Neural cell (in vitro differentiated cells): Measurements from ENCODE around the gene RUSF1. TPM values are rescaled to one million over a fixed set of nuclear protein-coding genes. Genes with fewer than 3 reads are reported as not detected.
A peak's percentile ranks its signal among the peaks of the same experiment; 100 is the strongest.

Experiments
- H2AFZ ChIP-seq: fragments of 200-600, 300-800 bp; sonication (generic), shearing (Covaris generic); 2 replicates; pipeline ENCODE4 v1.6.0; 2014; ENCODE audit warnings: low read depth, mild to moderate bottlenecking, antibody characterized with exemption, low read length, moderate library complexity
- H3F3A ChIP-seq: fragments of 200-600 bp; shearing (Covaris generic); 2 replicates; pipeline ENCODE4 v1.6.1; 2016; ENCODE audit warnings: mild to moderate bottlenecking, moderate library complexity, mixed read lengths, antibody characterized with exemption, low read length; ENCODE audit not compliant: insufficient read depth, poor library complexity, severe bottlenecking
- H3K27ac ChIP-seq: fragments of 200-600, 300-800 bp; sonication (generic), shearing (Covaris generic); 2 replicates; pipeline ENCODE4 v1.5.1; 2014; ENCODE audit warnings: mild to moderate bottlenecking, low read length, moderate library complexity
- H3K27me3 ChIP-seq: fragments of 300-800, 200-600 bp; sonication (generic), shearing (Covaris generic); 2 replicates; pipeline ENCODE4 v1.6.0; 2014; ENCODE audit warnings: mild to moderate bottlenecking, low read depth, low read length, moderate library complexity; ENCODE audit not compliant: insufficient read depth
- H3K36me3 ChIP-seq: fragments of 300-800, 200-600 bp; sonication (generic), shearing (Covaris generic); 2 replicates; pipeline ENCODE4 v1.5.1; 2014; ENCODE audit warnings: mild to moderate bottlenecking, antibody characterized with exemption, low read length, moderate library complexity; ENCODE audit not compliant: insufficient read depth
- H3K4me2 ChIP-seq: fragments of 300-800, 200-600 bp; sonication (generic), shearing (Covaris generic); 2 replicates; pipeline ENCODE4 v1.6.0; 2014; ENCODE audit warnings: mild to moderate bottlenecking, low read length
- H3K4me3 ChIP-seq: fragments of 300-800, 200-600 bp; sonication (generic), shearing (Covaris generic); 2 replicates; pipeline ENCODE4 v1.5.1; 2014; ENCODE audit warnings: mild to moderate bottlenecking, low read length, moderate library complexity
- H3K79me2 ChIP-seq: fragments of 200-600 bp; shearing (Covaris generic); replicated peaks from 2 replicates; pipeline ENCODE4 v1.6.0; 2014; ENCODE audit warnings: mild to moderate bottlenecking, low read length, moderate library complexity; ENCODE audit not compliant: insufficient read depth
- H3K9ac ChIP-seq: fragments of 300-800, 200-600 bp; sonication (generic), shearing (Covaris generic); 2 replicates; pipeline ENCODE4 v1.6.1; 2016; ENCODE audit warnings: mild to moderate bottlenecking, low read length, mixed read lengths
- H3K9me2 ChIP-seq: fragments of 200-600 bp; shearing (Covaris generic); 2 replicates; pipeline ENCODE4 v1.6.1; 2016; ENCODE audit warnings: mild to moderate bottlenecking, low read length, mixed read lengths; ENCODE audit not compliant: insufficient read depth
- H3K9me3 ChIP-seq: fragments of 200-600, 300-800 bp; sonication (generic), shearing (Covaris generic); 2 replicates; pipeline ENCODE4 v1.6.1; 2016; ENCODE audit warnings: mild to moderate bottlenecking, mixed run types, low read length, moderate library complexity, mixed read lengths
- H4K20me1 ChIP-seq: fragments of 200-600 bp; shearing (Covaris generic); 2 replicates; pipeline ENCODE4 v1.6.1; 2016; ENCODE audit warnings: mild to moderate bottlenecking, mixed run types; ENCODE audit not compliant: insufficient read depth
- CTCF ChIP-seq: fragments of 450-650 bp; IDR thresholded peaks from 2 replicates; pipeline ENCODE4 v1.5.1; 2014; ENCODE audit warnings: antibody characterized with exemption, mild to moderate bottlenecking, moderate library complexity; ENCODE audit not compliant: poor library complexity, severe bottlenecking
- EP300 ChIP-seq: fragments of 450-650 bp; conservative IDR thresholded peaks from 2 replicates; pipeline ENCODE4 v1.6.1; 2014; ENCODE audit warnings: antibody characterized with exemption, mild to moderate bottlenecking, moderate library complexity; ENCODE audit not compliant: poor library complexity, severe bottlenecking
- MXI1 ChIP-seq: fragments of 450-650 bp; conservative IDR thresholded peaks from 2 replicates; pipeline ENCODE4 v1.6.1; 2014; ENCODE audit warnings: antibody characterized with exemption, mild to moderate bottlenecking; ENCODE audit not compliant: poor library complexity, severe bottlenecking
- POLR2AphosphoS5 ChIP-seq: IDR thresholded peaks from 2 replicates; pipeline ENCODE4 v1.6.1; 2012
- RAD21 ChIP-seq: fragments of 450-650 bp; conservative IDR thresholded peaks from 2 replicates; pipeline ENCODE4 v1.6.1; 2014; ENCODE audit warnings: antibody characterized with exemption, mild to moderate bottlenecking, moderate library complexity
- REST ChIP-seq: IDR thresholded peaks from 2 replicates; pipeline ENCODE4 v1.6.1; 2012; ENCODE audit warnings: borderline replicate concordance
- SMC3 ChIP-seq: fragments of 450-650 bp; conservative IDR thresholded peaks from 2 replicates; pipeline ENCODE4 v1.6.1; 2014; ENCODE audit warnings: antibody characterized with exemption, mild to moderate bottlenecking, moderate library complexity; ENCODE audit not compliant: poor library complexity
- TAF1 ChIP-seq: IDR thresholded peaks from 2 replicates; pipeline ENCODE4 v1.6.1; 2012; ENCODE audit warnings: low read depth
- polyA plus RNA-seq: library from polyadenylated mRNA; depleted of rRNA; stranded (reverse); fragments of >200 nt; gene quantifications from 2 replicates; pipeline ENCODE4 v1.2.3, GENCODE V29; 2014

The RUSF1 gene
- polyA plus RNA-seq, 1 donor from 2014 or later, result 108 TPM

GRCh38 chr16:31458073-31458843 lies 49.9 kb downstream of the RUSF1 start:
- H3K79me2 ChIP-seq, result peaks cover 22% of the 10 kb centered on the region
- peak overlapping the region; percentile 92 for H3K4me2 ChIP-seq
- no peaks in the 10 kb centered on the region for H3K9me2 ChIP-seq
- peak overlapping the region; percentile 93 for H2AFZ ChIP-seq
- no peak for TF ChIP-seq TAF1
- H3K9me3 ChIP-seq, result no peaks in the 10 kb centered on the region
- H4K20me1 ChIP-seq, result no peaks in the 10 kb centered on the region
- H3K9ac ChIP-seq, result peak overlapping the region; percentile 98
- no peaks in the 10 kb centered on the region for H3K36me3 ChIP-seq
- H3F3A ChIP-seq, result peaks cover 8% of the 10 kb centered on the region
- no peaks in the 10 kb centered on the region for H3K27me3 ChIP-seq
- H3K4me3 ChIP-seq, result peak overlapping the region; percentile 99
- peak overlapping the region; percentile 98 for H3K27ac ChIP-seq

- Histone ChIP-seq H3K9ac (no peak overlapping the region), H3K27me3 (no peaks in the 10 kb centered on the region), H3K79me2 (peaks cover 22% of the 10 kb centered on the region), H3K9me2 (no peaks in the 10 kb centered on the region), H3K4me2 (no peak overlapping the region), H3F3A (peaks cover 8% of the 10 kb centered on the region), H4K20me1 (no peaks in the 10 kb centered on the region), H3K4me3 (peak overlapping the region; percentile 99), H3K9me3 (no peaks in the 10 kb centered on the region), H3K36me3 (no peaks in the 10 kb centered on the region), H3K27ac (no peak overlapping the region), H2AFZ (no peak overlapping the region)
- TF ChIP-seq CTCF, result no peak
- TF ChIP-seq EP300, result no peak
- TF ChIP-seq MXI1, result no peak
- no peak for TF ChIP-seq POLR2AphosphoS5
Observed at GRCh38 chr16:31456988-31457360, 51.2 kb downstream of the RUSF1 start.

- H3K27ac ChIP-seq, result no peak overlapping the region
- peak overlapping the region; percentile 8 for H3K4me3 ChIP-seq
- H4K20me1 ChIP-seq, result no peaks in the 10 kb centered on the region
Observed at GRCh38 chr16:31455601-31456314, 52.4 kb downstream of the RUSF1 start.

More at GRCh38 chr16:31455601-31456314, 52.4 kb downstream of the RUSF1 start:
- no peak overlapping the region for H3K9ac ChIP-seq
- H2AFZ ChIP-seq, result no peak overlapping the region
- H3K36me3 ChIP-seq, result no peaks in the 10 kb centered on the region
- H3K9me3 ChIP-seq, result no peaks in the 10 kb centered on the region
- peaks cover 8% of the 10 kb centered on the region for H3F3A ChIP-seq
- H3K4me2 ChIP-seq, result no peak overlapping the region
- no peaks in the 10 kb centered on the region for H3K27me3 ChIP-seq
- TF ChIP-seq CTCF (peak; percentile 32), REST (no peak), SMC3 (no peak), RAD21 (no peak), TAF1 (no peak)
- H3K79me2 ChIP-seq, result peaks cover 19% of the 10 kb centered on the region
- no peaks in the 10 kb centered on the region for H3K9me2 ChIP-seq
